IMR-90 (cell line): ENCODE measurements around the gene ANKRD63. TPM values are rescaled to one million over a fixed set of nuclear protein-coding genes. Genes with fewer than 3 reads are reported as not detected.

Experiments
- ATAC-seq: fragments of 200-7000 bp; cut with Tn5 transposase; 2 replicates; pipeline ENCODE4 v1.9.1; 2020; ENCODE audit warnings: low read depth, mild to moderate bottlenecking, moderate library complexity
- BruUV-seq: library from RNA; stranded (reverse); fragments of 400-500 nt; replicated peaks from 2 replicates; lab custom pipeline; 2021; lab: Mats Ljungman, UMichigan
- CTCF ChIA-PET: fragments of 300-600 bp; formaldehyde crosslinking; extraction: SDS; loops from one replicate; lab custom pipeline; 2021; ENCODE audit warnings: antibody characterized with exemption; lab: Yijun Ruan, JAX
- POLR2A ChIA-PET: fragments of 300-600 bp; sonication (Branson Sonifier 250); formaldehyde crosslinking; loops from one replicate; lab custom pipeline; 2022; ENCODE audit warnings: antibody characterized with exemption; ENCODE audit not compliant: unreplicated experiment; lab: Charles Lee
- DNase-seq: peaks from one replicate; pipeline ENCODE4 v3.0.0; 2013
- H2AFZ ChIP-seq: replicated peaks from 2 replicates; pipeline ENCODE3; 2013; ENCODE audit warnings: low read length, mild to moderate bottlenecking; ENCODE audit not compliant: poor library complexity
- H2AK5ac ChIP-seq: 2 replicates; pipeline ENCODE4 v1.6.1; 2013; ENCODE audit warnings: low read depth, low read length, inconsistent platforms
- H2AK9ac ChIP-seq: replicated peaks from 2 replicates; pipeline ENCODE3; 2013; ENCODE audit warnings: mild to moderate bottlenecking, low read depth, low read length, moderate library complexity; ENCODE audit not compliant: poor library complexity
- H2BK120ac ChIP-seq: 2 replicates; pipeline ENCODE4 v1.6.1; 2013; ENCODE audit warnings: low read depth, low read length, inconsistent platforms
- H2BK15ac ChIP-seq: 3 replicates; pipeline ENCODE4 v1.6.1; 2013; ENCODE audit warnings: low read depth, low read length, inconsistent platforms
- H2BK20ac ChIP-seq: 2 replicates; pipeline ENCODE4 v1.6.1; 2013; ENCODE audit warnings: low read depth, mild to moderate bottlenecking, inconsistent platforms, low read length, moderate library complexity
- H2BK5ac ChIP-seq: 2 replicates; pipeline ENCODE4 v1.6.1; 2013; ENCODE audit warnings: mild to moderate bottlenecking, low read depth, low read length, inconsistent platforms; ENCODE audit not compliant: poor library complexity, severe bottlenecking
- H3K14ac ChIP-seq: replicated peaks from 2 replicates; pipeline ENCODE4 v1.6.1; 2013; ENCODE audit warnings: low read depth, low read length, inconsistent platforms
- H3K18ac ChIP-seq: 2 replicates; pipeline ENCODE4 v1.6.1; 2013; ENCODE audit warnings: low read depth, low read length, control low read depth
- H3K23ac ChIP-seq: 2 replicates; pipeline ENCODE4 v1.6.1; 2013; ENCODE audit warnings: low read depth, low read length, inconsistent platforms
- H3K27ac ChIP-seq: 2 replicates; pipeline ENCODE4 v1.5.1; 2013; ENCODE audit warnings: mild to moderate bottlenecking, control low read depth, low read length; ENCODE audit not compliant: insufficient read depth
- H3K27me3 ChIP-seq: 2 replicates; pipeline ENCODE4 v1.6.1; 2013; ENCODE audit warnings: low read length; ENCODE audit not compliant: control insufficient read depth, insufficient read depth
- H3K36me3 ChIP-seq: 2 replicates; pipeline ENCODE4 v1.6.1; 2013; ENCODE audit warnings: low read length, mixed read lengths; ENCODE audit not compliant: control insufficient read depth, insufficient read depth
- H3K4ac ChIP-seq: 2 replicates; pipeline ENCODE4 v1.6.1; 2013; ENCODE audit warnings: low read depth, low read length, inconsistent platforms
- H3K4me1 ChIP-seq: 2 replicates; pipeline ENCODE4 v1.6.1; 2013; ENCODE audit warnings: low read length, mixed read lengths; ENCODE audit not compliant: control insufficient read depth, insufficient read depth
- H3K4me2 ChIP-seq: 2 replicates; pipeline ENCODE4 v1.6.1; 2013; ENCODE audit warnings: low read depth, mild to moderate bottlenecking, control low read depth, low read length, moderate library complexity
- H3K4me3 ChIP-seq: 2 replicates; pipeline ENCODE4 v1.5.1; 2013; ENCODE audit warnings: low read depth, mild to moderate bottlenecking, control low read depth, low read length, moderate library complexity; ENCODE audit not compliant: insufficient read depth
- H3K56ac ChIP-seq: 2 replicates; pipeline ENCODE4 v1.6.1; 2013; ENCODE audit warnings: low read length, inconsistent platforms; ENCODE audit not compliant: insufficient read depth; ENCODE audit errors: extremely low read depth
- H3K79me1 ChIP-seq, 2 experiments: 2 replicates each; pipeline ENCODE4 v1.6.1; 2013; ENCODE audit warnings: low read length in 2 of 2, inconsistent platforms in 1 of 2, low read depth in 1 of 2
- H3K9ac ChIP-seq: 2 replicates; pipeline ENCODE4 v1.6.1; 2013; ENCODE audit warnings: low read depth, low read length, control low read depth
- H3K9me1 ChIP-seq: 2 replicates; pipeline ENCODE4 v1.6.1; 2013; ENCODE audit warnings: low read length, inconsistent platforms; ENCODE audit not compliant: insufficient read depth
- H3K9me3 ChIP-seq: 2 replicates; pipeline ENCODE4 v1.6.1; 2013; ENCODE audit warnings: low read length; ENCODE audit not compliant: control insufficient read depth, insufficient read depth
- H4K20me1 ChIP-seq: 2 replicates; pipeline ENCODE4 v1.6.1; 2013; ENCODE audit warnings: low read length, inconsistent platforms; ENCODE audit not compliant: insufficient read depth
- H4K5ac ChIP-seq: 2 replicates; pipeline ENCODE4 v1.6.1; 2013; ENCODE audit warnings: mild to moderate bottlenecking, low read depth, low read length, control low read depth
- H4K8ac ChIP-seq, 2 experiments: 2 replicates each; pipeline ENCODE4 v1.6.1; 2013; ENCODE audit warnings: low read depth in 2 of 2, low read length in 2 of 2, control low read depth in 1 of 2, inconsistent platforms in 1 of 2
- H4K91ac ChIP-seq: 2 replicates; pipeline ENCODE4 v1.6.1; 2013; ENCODE audit warnings: low read depth, low read length, inconsistent platforms; ENCODE audit not compliant: insufficient read depth
- BHLHE40 ChIP-seq: fragments of 150-350 bp; IDR thresholded peaks from 2 replicates; pipeline ENCODE4 v1.6.1; 2016; ENCODE audit warnings: mild to moderate bottlenecking, low read depth, low read length
- CEBPB ChIP-seq: IDR thresholded peaks from 2 replicates; pipeline ENCODE4 v1.6.1; 2012; ENCODE audit warnings: low read depth, low read length, improper control_type of control experiment
- CHD1 ChIP-seq: IDR thresholded peaks from 2 replicates; pipeline ENCODE4 v1.6.1; 2012; ENCODE audit warnings: low read depth, low read length, improper control_type of control experiment
- CTCF ChIP-seq: conservative IDR thresholded peaks from 2 replicates; pipeline ENCODE4 v1.5.1; 2012; ENCODE audit warnings: mild to moderate bottlenecking, low read depth, low read length, improper control_type of control experiment
- ELK1 ChIP-seq: fragments of 150-350 bp; IDR thresholded peaks from 2 replicates; pipeline ENCODE4 v1.6.1; 2016; ENCODE audit warnings: low read depth, mild to moderate bottlenecking, low read length, moderate library complexity, borderline replicate concordance
- FOS ChIP-seq: fragments of 150-350 bp; IDR thresholded peaks from 2 replicates; pipeline ENCODE4 v1.6.1; 2016; ENCODE audit warnings: low read depth, low read length
- MAFK ChIP-seq: IDR thresholded peaks from 2 replicates; pipeline ENCODE4 v1.6.1; 2012; ENCODE audit warnings: low read depth, low read length, improper control_type of control experiment
- MAZ ChIP-seq: IDR thresholded peaks from 2 replicates; pipeline ENCODE4 v1.6.1; 2012; ENCODE audit warnings: low read depth, mild to moderate bottlenecking, low read length, improper control_type of control experiment, moderate library complexity, borderline replicate concordance
- MXI1 ChIP-seq: IDR thresholded peaks from 2 replicates; pipeline ENCODE4 v1.6.1; 2012; ENCODE audit warnings: low read depth, mild to moderate bottlenecking, low read length, moderate library complexity, borderline replicate concordance
- NFE2L2 ChIP-seq: fragments of 150-350 bp; IDR thresholded peaks from 2 replicates; pipeline ENCODE4 v1.6.1; 2016; ENCODE audit warnings: low read depth, mild to moderate bottlenecking, low read length
- POLR2A ChIP-seq: IDR thresholded peaks from 2 replicates; pipeline ENCODE4 v1.6.1; 2012; ENCODE audit warnings: mild to moderate bottlenecking, low read depth, low read length
- RAD21 ChIP-seq: IDR thresholded peaks from 2 replicates; pipeline ENCODE4 v1.6.1; 2012; ENCODE audit warnings: low read length, improper control_type of control experiment
- RCOR1 ChIP-seq: IDR thresholded peaks from 2 replicates; pipeline ENCODE4 v1.6.1; 2012; ENCODE audit warnings: mild to moderate bottlenecking, low read length, improper control_type of control experiment; ENCODE audit not compliant: insufficient replicate concordance
- RFX5 ChIP-seq: IDR thresholded peaks from 2 replicates; pipeline ENCODE4 v1.8.0; 2012; ENCODE audit warnings: low read depth, mild to moderate bottlenecking, low read length, moderate library complexity
- SMC3 ChIP-seq: fragments of 150-350 bp; IDR thresholded peaks from 2 replicates; pipeline ENCODE4 v1.6.1; 2016; ENCODE audit warnings: low read depth, mild to moderate bottlenecking, antibody characterized with exemption, low read length, moderate library complexity
- USF2 ChIP-seq: fragments of 150-350 bp; IDR thresholded peaks from 2 replicates; pipeline ENCODE4 v1.6.1; 2017; ENCODE audit warnings: mild to moderate bottlenecking, antibody characterized with exemption, low read length, low read depth
- WGBS, 2 experiments: methylation state at CpG; one replicate each; pipeline versions ENCODE4 v1.1.5 to v1.1.7; 2013; ENCODE audit warnings: missing lambda C conversion rate in 2 of 2; ENCODE audit not compliant: insufficient read length in 1 of 2; ENCODE audit errors: extremely low coverage in 2 of 2; 5-methylcytosine and 5-hydroxymethylcytosine counted together
- dilution Hi-C: fragments of 300-500 bp; cut with HindIII; formaldehyde crosslinking; loops from one replicate; pipeline ENCODE4 v1.14.3; 2018; ENCODE audit warnings: low sequenced_read_pairs; ENCODE audit not compliant: unreplicated experiment
- in situ Hi-C: fragments of 300-500 bp; cut with MboI; formaldehyde crosslinking; loops from 3 replicates; pipeline ENCODE4 v1.14.3; 2019; ENCODE audit warnings: low sequenced_read_pairs, inconsistent platforms, mixed read lengths
- intact Hi-C: fragments of 100-400 bp; cut with micrococcal nuclease; formaldehyde crosslinking; loops from 2 replicates; pipeline ENCODE4 v1.10.0; 2022
- polyA plus RNA-seq, 3 experiments: library from polyadenylated mRNA; depleted of rRNA; stranded (reverse); fragments of >200 nt; gene quantifications; 2 replicates each; pipeline ENCODE4 v1.2.3, GENCODE V29; 2012; ENCODE audit warnings: low replicate concordance in 1 of 3
- total RNA-seq: library from RNA; depleted of rRNA; stranded (reverse); fragments of >200 nt; gene quantifications from 2 replicates; pipeline ENCODE4 v1.2.3, GENCODE V29; 2012

The ANKRD63 gene
- total and polyA plus RNA-seq, 2 of the 4 experiments (the other 2 are of a cell fraction): not detected

- H4K91ac ChIP-seq: no peak overlapping the region
- peaks cover 8% of the 10 kb centered on the region for H3K9me3 ChIP-seq
- no peak overlapping the region for H3K56ac ChIP-seq
- no peak overlapping the region for H2BK20ac ChIP-seq
- H2AK5ac ChIP-seq: no peak overlapping the region
- BruUV-seq: no TSS peak
- no peak overlapping the region for H3K27ac ChIP-seq
- DNase-seq (no peak), ATAC-seq (no peak; the same call in 1 of the 2 replicates)
- no peak overlapping the region for H3K4ac ChIP-seq
- H4K20me1 ChIP-seq: no peaks in the 10 kb centered on the region
- no peak overlapping the region for H2AFZ ChIP-seq
- CTCF ChIA-PET: interaction anchor here (0.8 to 1.0 kb wide), 2 partner anchors 23 to 27 kb away, joined by 3 read pairs; no protein-coding TSS in a partner anchor
- H3K18ac ChIP-seq: no peak overlapping the region
- H3K23ac ChIP-seq: no peak overlapping the region
- intact Hi-C loops (no loop called here), dilution Hi-C loops (no loop called here), in situ Hi-C loops (no loop called here)
- no peak overlapping the region for H3K4me2 ChIP-seq
- no peaks in the 10 kb centered on the region for H3K4me1 ChIP-seq
- TF ChIP-seq CTCF (no peak), ELK1 (no peak), USF2 (no peak), CEBPB (no peak), MXI1 (no peak), RAD21 (no peak), MAZ (no peak), SMC3 (no peak), NFE2L2 (no peak), RCOR1 (no peak), FOS (no peak), BHLHE40 (no peak), POLR2A (no peak), CHD1 (no peak), MAFK (no peak), RFX5 (no peak)
- no peak overlapping the region for H2BK120ac ChIP-seq
- no peak overlapping the region for H4K5ac ChIP-seq
- no peaks in the 10 kb centered on the region for H3K36me3 ChIP-seq
- POLR2A ChIA-PET: no interaction called here
- H3K9ac ChIP-seq: no peak overlapping the region
- no peak overlapping the region for H4K8ac ChIP-seq
- H3K4me3 ChIP-seq: no peak overlapping the region
- H2BK15ac ChIP-seq: no peak overlapping the region
- no peak overlapping the region for H3K14ac ChIP-seq
- H2BK5ac ChIP-seq: no peak overlapping the region
- WGBS, 2 experiments: 15% methylated on average over 5 of the region's 12 CpGs; no CpG with 5 or more reads in 1 of the 2 experiments
- no peaks in the 10 kb centered on the region for H3K9me1 ChIP-seq
- H3K79me1 ChIP-seq: no peaks in the 10 kb centered on the region
- H3K27me3 ChIP-seq: peaks cover 64% of the 10 kb centered on the region
- H2AK9ac ChIP-seq: no peak overlapping the region
Measured at GRCh38 chr15:40301467-40302179, 18.8 kb upstream of the ANKRD63 start.
